Astrocyte (in vitro differentiated cells and primary cell): ENCODE measurements around the gene LYRM4. TPM values are rescaled to one million over a fixed set of nuclear protein-coding genes. Genes with fewer than 3 reads are reported as not detected.

ENCODE experiments used
- DNase-seq: peaks from one replicate; pipeline ENCODE4 v3.0.0-alpha.2; 2010; ENCODE audit warnings: low read depth
- FAIRE-seq: peaks from 2 replicates; lab custom pipeline; 2011; peaks lifted over from hg19 to GRCh38; lab: Jason Lieb, UNC
- H2AFZ ChIP-seq: 2 replicates; pipeline ENCODE4 v1.6.0; 2012; ENCODE audit warnings: low read depth, low read length, inconsistent platforms
- H3K27ac ChIP-seq: 2 replicates; pipeline ENCODE4 v1.5.1; 2011; ENCODE audit warnings: low read depth, low read length, inconsistent platforms
- H3K27me3 ChIP-seq: 2 replicates; pipeline ENCODE4 v1.6.0; 2011; ENCODE audit warnings: low read length, inconsistent platforms; ENCODE audit not compliant: insufficient read depth
- H3K36me3 ChIP-seq: 2 replicates; pipeline ENCODE4 v1.5.1; 2011; ENCODE audit warnings: low read length, inconsistent platforms; ENCODE audit not compliant: insufficient read depth
- H3K4me1 ChIP-seq: 2 replicates; pipeline ENCODE4 v1.5.1; 2011; ENCODE audit warnings: low read length, inconsistent platforms; ENCODE audit not compliant: insufficient read depth
- H3K4me2 ChIP-seq: 2 replicates; pipeline ENCODE4 v1.6.0; 2012; ENCODE audit warnings: low read length, inconsistent platforms
- H3K4me3 ChIP-seq: 2 replicates; pipeline ENCODE4 v1.5.1; 2011; ENCODE audit warnings: low read depth, mild to moderate bottlenecking, low read length, inconsistent platforms; ENCODE audit not compliant: insufficient read depth
- H3K79me2 ChIP-seq: 2 replicates; pipeline ENCODE4 v1.6.0; 2012; ENCODE audit warnings: mild to moderate bottlenecking, low read length, inconsistent platforms; ENCODE audit not compliant: insufficient read depth
- H3K9ac ChIP-seq: 2 replicates; pipeline ENCODE4 v1.6.0; 2012; ENCODE audit warnings: mild to moderate bottlenecking, low read length, inconsistent platforms
- H3K9me3 ChIP-seq: 2 replicates; pipeline ENCODE4 v1.5.1; 2012; ENCODE audit warnings: low read depth, mild to moderate bottlenecking, low read length, inconsistent platforms; ENCODE audit not compliant: insufficient read depth
- H4K20me1 ChIP-seq: 2 replicates; pipeline ENCODE4 v1.6.0; 2012; ENCODE audit warnings: low read length, inconsistent platforms; ENCODE audit not compliant: insufficient read depth
- H3K27ac Mint-ChIP-seq: one replicate; pipeline ENCODE4 v1.8.0; 2021; ENCODE audit warnings: mild to moderate bottlenecking, mixed read lengths; ENCODE audit not compliant: unreplicated experiment
- H3K27me3 Mint-ChIP-seq: one replicate; pipeline ENCODE4 v1.8.0; 2021; ENCODE audit warnings: low read depth, mixed read lengths; ENCODE audit not compliant: unreplicated experiment
- H3K36me3 Mint-ChIP-seq: one replicate; pipeline ENCODE4 v1.8.0; 2021; ENCODE audit warnings: low read depth, mixed read lengths; ENCODE audit not compliant: unreplicated experiment
- H3K4me1 Mint-ChIP-seq: one replicate; pipeline ENCODE4 v1.8.0; 2021; ENCODE audit warnings: low read depth, mixed read lengths; ENCODE audit not compliant: unreplicated experiment
- H3K4me3 Mint-ChIP-seq: one replicate; pipeline ENCODE4 v1.8.0; 2021; ENCODE audit warnings: mild to moderate bottlenecking, moderate library complexity, mixed read lengths; ENCODE audit not compliant: unreplicated experiment
- H3K9me3 Mint-ChIP-seq: one replicate; pipeline ENCODE4 v1.8.0; 2021; ENCODE audit warnings: mild to moderate bottlenecking, mixed read lengths; ENCODE audit not compliant: unreplicated experiment
- CTCF ChIP-seq: IDR thresholded peaks from 2 replicates; pipeline ENCODE4 v1.5.1; 2011; ENCODE audit warnings: low read depth, mild to moderate bottlenecking, inconsistent platforms, low read length, moderate library complexity; ENCODE audit not compliant: insufficient read depth
- EZH2 ChIP-seq: IDR thresholded peaks from 2 replicates; pipeline ENCODE4 v1.6.1; 2012; ENCODE audit warnings: mild to moderate bottlenecking, low read length, inconsistent platforms; ENCODE audit not compliant: insufficient read depth
- microRNA-seq: library from miRNA; unstranded; fragments of <30 nt; microRNA quantifications from one replicate; pipeline ENCODE4 v1.2.0, GENCODE V29; 2020
- total RNA-seq: library from RNA; stranded (reverse); gene quantifications from 2 replicates; pipeline ENCODE4 v1.2.1, GENCODE V29; 2021

The LYRM4 gene
- total RNA-seq, 1 donor from 2014 or later, result 39.1 TPM

DNA sequence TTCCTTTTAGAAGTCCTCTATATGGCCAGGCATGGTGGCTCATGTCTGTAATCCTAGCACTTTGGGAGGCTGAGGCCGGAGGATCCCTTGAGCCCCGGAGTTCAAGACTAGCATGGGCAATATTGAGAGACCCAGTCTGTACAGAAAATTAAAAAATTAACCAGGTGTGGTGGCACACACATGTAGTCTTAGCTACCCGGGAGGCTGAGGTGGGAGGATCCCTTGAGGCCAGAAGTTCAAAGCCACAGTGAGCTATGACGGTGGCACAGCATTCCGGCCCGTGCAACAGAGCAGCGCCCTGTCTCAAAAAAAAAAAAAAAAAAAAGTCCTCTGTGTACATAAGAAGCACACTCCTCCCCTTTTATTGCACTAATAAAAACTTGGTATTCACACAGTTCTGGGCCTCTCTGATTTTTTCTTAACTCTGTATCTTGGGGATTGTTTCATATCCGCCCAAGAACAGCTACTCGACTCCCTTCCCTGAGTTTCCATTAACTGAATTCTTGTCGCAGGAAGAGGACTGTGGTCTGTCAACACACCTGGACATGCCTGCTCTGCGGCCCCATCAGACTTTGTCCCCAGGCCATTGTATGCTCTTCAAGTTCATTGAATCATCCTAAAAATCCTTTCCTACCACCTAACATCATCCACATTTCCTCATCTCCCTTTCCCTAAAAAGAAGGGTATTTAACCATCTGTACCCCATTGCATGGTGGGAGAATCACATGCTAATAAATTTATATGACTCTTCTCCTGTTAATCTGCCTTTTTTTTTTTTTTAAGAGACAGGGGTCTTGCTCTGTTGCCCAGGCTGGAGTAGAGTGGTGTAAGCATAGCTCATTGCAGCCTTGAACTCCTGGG, 201.5 kb downstream of the LYRM4 start:
- H2AFZ ChIP-seq, result no peak overlapping the region
- no peaks in the 10 kb centered on the region for H3K79me2 ChIP-seq
- H3K27me3 ChIP-seq, result no peaks in the 10 kb centered on the region
- Mint-ChIP-seq H3K4me3 (no peak overlapping the region), H3K27me3 (no peaks in the 10 kb centered on the region), H3K9me3 (no peaks in the 10 kb centered on the region), H3K27ac (no peak overlapping the region), H3K36me3 (no peaks in the 10 kb centered on the region), H3K4me1 (peaks cover 8% of the 10 kb centered on the region)
- DNase-seq, result no peak
- FAIRE-seq, result no peak
- no peak overlapping the region for H3K9ac ChIP-seq
- H3K9me3 ChIP-seq, result no peaks in the 10 kb centered on the region
- H3K27ac ChIP-seq, result no peak overlapping the region
- TF ChIP-seq CTCF (no peak), EZH2 (no peak)
- no peak overlapping the region for H3K4me3 ChIP-seq
- no peak overlapping the region for H3K4me2 ChIP-seq
- peaks cover 5% of the 10 kb centered on the region for H3K4me1 ChIP-seq
- H3K36me3 ChIP-seq, result no peaks in the 10 kb centered on the region
- H4K20me1 ChIP-seq, result no peaks in the 10 kb centered on the region

Small RNAs within 50 kb of the gene (microRNA-seq; reads per million reads assigned to microRNA genes)
- gene MIR3691, result 18.9 reads per million, percentile 45 among the genes with 10 or more reads in this experiment

Other genes starting within 250 kb of the LYRM4 start
- gene PPP1R3G, start 175.6 kb downstream of the LYRM4 start, total RNA-seq, result 0.39 and 0.70 TPM in 2 replicates
- gene FARS2, start 563 bp upstream of the LYRM4 start, total RNA-seq, result 13.3 and 13.6 TPM in 2 replicates